Right ventricle myocardium inferior (tissue), 1 donor: ENCODE measurements around the gene SUMF1. TPM values are rescaled to one million over a fixed set of nuclear protein-coding genes. Genes with fewer than 3 reads are reported as not detected.
A peak's percentile ranks its signal among the peaks of the same experiment; 100 is the strongest.

Experiments
- ATAC-seq: fragments of 200-7000 bp; cut with Tn5 transposase; one replicate; pipeline ENCODE4 v1.9.1; 2020; ENCODE audit warnings: mild to moderate bottlenecking, moderate library complexity
- DNase-seq: peaks from one replicate; pipeline ENCODE4 v3.0.0; 2021; ENCODE audit errors: missing footprints
- intact Hi-C: fragments of 100-400 bp; cut with DNase I; formaldehyde crosslinking; loops from one replicate; pipeline ENCODE4 v1.11.0; 2022
- total RNA-seq: library from RNA; stranded (reverse); fragmentation: NEBNext Ultra II Directional; extraction: Animal tissue kit (Norgen Biotek cat#: 25700); gene quantifications from one replicate; pipeline ENCODE4 v1.2.1, GENCODE V29; 2021
- donor health status: DM: no; HTN: yes; CAD: no; lungs with severe emphysema.

SUMF1 gene
- total RNA-seq, 1 donor from 2014 or later: 8.4 TPM

- DNase-seq (no peak), ATAC-seq (no peak)
- intact Hi-C loops: loop anchor here (10.0 kb wide), 1 partner anchor 138 kb away; the partner anchor contains the start of gene ITPR1
Observed at GRCh38 chr3:4356546-4357410, 110.3 kb downstream of the SUMF1 start.

DNA sequence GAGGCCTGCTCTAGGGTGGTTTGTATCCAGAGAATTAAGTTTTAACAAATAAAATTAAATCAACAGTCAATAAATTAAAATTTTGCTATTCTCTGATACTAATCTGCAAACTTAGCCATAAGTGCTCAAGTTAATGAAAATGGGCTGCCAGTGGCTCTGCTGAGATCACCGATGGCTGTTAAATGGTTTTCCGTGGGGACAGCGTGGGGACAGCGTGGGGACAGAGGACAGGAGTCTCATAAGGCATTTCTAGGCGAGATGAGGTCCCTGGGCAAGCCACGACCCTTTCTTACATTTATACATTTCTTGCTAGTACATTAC lies 110.9 kb downstream of the SUMF1 start:
- DNase-seq: no peak
- intact Hi-C loops: loop anchor here (10.0 kb wide), 1 partner anchor 139 kb away; the partner anchor contains the start of gene ITPR1
- no peak for ATAC-seq

- intact Hi-C loops: loop anchor here (10.0 kb wide), 1 partner anchor 139 kb away; the partner anchor contains the start of gene ITPR1
- DNase-seq (no peak), ATAC-seq (no peak)
Observed at GRCh38 chr3:4355401-4356219, 111.5 kb downstream of the SUMF1 start.

DNA sequence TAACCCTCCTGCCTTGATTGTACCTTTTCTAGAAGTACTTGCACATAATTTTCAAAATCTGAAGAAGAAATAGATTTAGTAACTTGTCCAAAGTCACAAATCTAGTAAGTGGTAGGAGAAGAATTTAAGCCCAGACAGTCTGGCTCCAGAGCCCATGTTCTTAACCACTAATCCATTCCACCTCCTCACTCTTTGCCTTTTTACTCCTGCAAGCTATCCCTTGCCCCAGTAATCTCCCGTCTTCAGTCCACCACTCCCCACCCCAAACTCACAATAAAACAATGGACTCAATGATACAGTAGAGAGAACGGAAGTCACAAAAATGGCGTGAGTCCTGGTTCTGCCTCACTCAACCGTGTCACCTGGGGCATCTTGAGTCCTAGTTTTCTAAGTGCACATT lies 115.2 kb downstream of the SUMF1 start:
- intact Hi-C loops: loop anchor here (1.0 to 10.0 kb wide), 3 partner anchors 143 to 281 kb away; partner anchors contain the start of gene ITPR1
- no peak for ATAC-seq
- no peak for DNase-seq

DNA sequence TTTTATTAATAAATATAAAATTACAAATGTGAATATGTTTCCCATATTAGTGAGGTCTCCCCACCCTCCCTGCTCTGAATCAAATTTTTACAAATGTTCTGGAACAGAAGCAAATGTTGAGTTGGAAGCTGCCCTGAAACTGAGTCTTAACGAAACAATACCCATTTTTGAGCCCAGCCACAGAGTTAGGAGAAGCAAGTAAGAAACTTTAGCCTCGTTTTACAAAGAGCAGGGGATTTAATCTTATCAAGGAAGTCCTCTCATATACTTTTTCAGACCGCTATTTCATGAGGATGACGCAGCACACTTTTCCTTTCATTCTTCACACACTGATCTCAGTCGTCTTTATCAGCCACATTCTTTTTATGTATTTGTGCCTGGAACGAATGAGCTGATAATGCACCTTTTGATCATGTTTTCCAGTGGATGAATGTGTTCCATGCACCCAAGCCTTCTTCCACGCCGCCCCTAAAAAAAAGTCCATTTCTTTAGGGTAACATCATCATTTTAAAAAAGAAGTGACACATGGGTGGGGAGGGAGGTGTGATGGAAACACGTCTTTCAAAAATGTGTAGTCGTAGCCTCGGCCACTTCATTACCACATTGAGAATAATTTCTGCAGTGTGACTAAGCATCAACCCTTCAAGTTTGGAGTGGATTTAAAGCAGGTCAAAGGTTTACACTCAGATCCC lies 115.8 kb downstream of the SUMF1 start:
- ATAC-seq (peak; percentile 23), DNase-seq (no peak)
- intact Hi-C loops: loop anchor here (1.0 to 10.0 kb wide), 3 partner anchors 143 to 282 kb away; partner anchors contain the start of gene ITPR1

GRCh38 chr3:4350789-4351163 lies 116.3 kb downstream of the SUMF1 start:
- DNase-seq (no peak), ATAC-seq (peak; percentile 84)
- intact Hi-C loops: loop anchor here (1.0 to 10.0 kb wide), 3 partner anchors 144 to 283 kb away; partner anchors contain the start of gene ITPR1

- intact Hi-C loops: no loop called here
- no peak for ATAC-seq
Observed at GRCh38 chr3:4343258-4343657, 123.8 kb downstream of the SUMF1 start.

DNA sequence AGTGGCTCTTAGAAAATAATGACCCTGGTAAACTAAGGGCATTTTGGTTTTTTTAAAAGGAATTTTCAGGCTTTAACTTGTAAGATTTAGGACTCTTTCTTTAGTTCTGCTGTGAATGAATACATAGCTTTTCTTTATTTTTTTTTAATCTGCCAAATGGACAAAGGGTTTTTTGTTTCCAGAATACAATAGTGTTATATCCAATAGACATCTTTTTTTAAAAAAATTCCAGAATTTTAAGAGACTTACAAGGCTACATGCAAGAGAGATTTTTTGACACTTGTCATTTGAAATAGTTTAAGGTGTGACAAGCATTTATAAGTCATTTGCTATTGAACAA lies 125.8 kb downstream of the SUMF1 start:
- no peak for ATAC-seq
- DNase-seq: no peak
- intact Hi-C loops: no loop called here

More at GRCh38 chr3:4343258-4343657, 123.8 kb downstream of the SUMF1 start:
- DNase-seq: no peak

- intact Hi-C loops: no loop called here
- DNase-seq: no peak
- peak; percentile 65 for ATAC-seq
Observed at GRCh38 chr3:4340411-4341335, 126.4 kb downstream of the SUMF1 start.

GRCh38 chr3:4340077-4340410 lies 127.0 kb downstream of the SUMF1 start:
- intact Hi-C loops: no loop called here
- ATAC-seq (no peak), DNase-seq (no peak)

DNA sequence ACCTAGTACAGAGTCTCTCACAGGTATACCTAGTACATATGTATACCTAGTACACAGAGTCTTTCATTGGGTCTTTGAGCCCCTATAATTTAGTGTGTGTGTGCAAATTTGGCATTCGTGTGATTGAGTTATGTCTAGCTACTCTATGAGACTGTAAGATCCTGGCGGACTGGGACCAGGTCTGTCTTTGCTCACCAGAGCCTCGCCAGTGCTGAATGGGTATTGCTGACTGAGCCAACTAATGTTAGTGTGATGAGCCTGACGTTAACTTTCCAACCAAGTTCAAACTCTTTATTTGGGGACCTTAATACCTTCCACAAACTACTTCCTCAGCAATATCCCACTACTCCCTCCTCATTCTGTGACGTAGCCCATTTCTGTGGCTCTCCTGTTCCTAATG lies 128.3 kb downstream of the SUMF1 start:
- intact Hi-C loops: no loop called here
- no peak for ATAC-seq
- no peak for DNase-seq

DNA sequence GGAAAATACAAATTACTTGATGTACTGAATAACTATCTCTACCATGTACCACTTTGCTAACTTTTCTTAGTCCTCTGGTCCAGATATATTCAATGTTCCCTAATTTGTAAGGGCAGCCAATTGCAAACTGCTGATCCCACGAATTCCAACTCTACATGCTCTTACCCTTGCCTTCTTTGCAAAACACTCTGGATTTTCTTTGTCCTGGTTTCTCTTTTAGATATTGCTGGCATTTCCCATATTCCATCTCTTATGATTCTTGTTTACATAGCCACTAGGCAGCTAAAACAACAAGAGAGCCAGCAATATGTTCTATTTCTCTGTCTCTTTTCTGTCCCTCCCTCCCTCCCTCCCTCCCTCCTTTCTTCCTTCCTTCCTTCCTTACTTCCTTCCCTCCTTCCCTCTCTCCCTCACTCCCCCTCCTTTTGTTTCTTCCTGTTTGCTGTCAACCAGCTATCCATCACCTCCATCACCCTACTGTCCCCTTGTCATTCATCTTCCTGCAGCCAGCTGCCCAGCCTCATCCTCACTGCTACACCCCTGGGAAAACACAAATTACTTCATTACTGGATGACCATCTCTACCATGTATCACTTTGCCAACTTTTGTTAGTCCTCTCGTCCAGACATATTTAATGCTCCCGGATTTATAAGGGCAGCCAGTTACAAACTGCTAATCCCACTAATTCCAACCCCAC lies 130.1 kb downstream of the SUMF1 start:
- ATAC-seq (no peak), DNase-seq (no peak)
- intact Hi-C loops: no loop called here

GRCh38 chr3:4335840-4336562 lies 131.1 kb downstream of the SUMF1 start:
- intact Hi-C loops: no loop called here
- DNase-seq (no peak), ATAC-seq (no peak)

DNA sequence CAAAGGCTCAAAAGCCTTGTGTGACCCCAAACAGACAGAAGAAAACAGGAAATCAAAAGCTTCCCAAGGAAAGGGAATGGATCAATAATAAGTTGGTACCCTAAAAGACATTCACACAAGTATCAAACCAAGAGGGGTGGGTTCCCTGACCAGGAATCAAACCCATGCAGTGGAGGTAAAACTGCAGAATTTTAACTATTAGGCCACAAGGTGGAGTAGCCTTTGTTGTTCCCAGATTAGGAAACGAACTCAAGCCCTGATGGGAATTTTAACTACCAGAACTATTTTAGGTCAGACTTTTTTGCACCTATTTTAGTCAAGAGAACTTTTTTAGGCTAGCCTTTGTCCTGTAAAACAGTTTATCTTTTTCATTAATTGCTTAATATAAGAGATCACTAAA lies 132.5 kb downstream of the SUMF1 start:
- DNase-seq: no peak
- intact Hi-C loops: no loop called here
- ATAC-seq: no peak

GRCh38 chr3:4332991-4333390 lies 134.1 kb downstream of the SUMF1 start:
- DNase-seq: no peak
- no peak for ATAC-seq
- intact Hi-C loops: no loop called here

DNA sequence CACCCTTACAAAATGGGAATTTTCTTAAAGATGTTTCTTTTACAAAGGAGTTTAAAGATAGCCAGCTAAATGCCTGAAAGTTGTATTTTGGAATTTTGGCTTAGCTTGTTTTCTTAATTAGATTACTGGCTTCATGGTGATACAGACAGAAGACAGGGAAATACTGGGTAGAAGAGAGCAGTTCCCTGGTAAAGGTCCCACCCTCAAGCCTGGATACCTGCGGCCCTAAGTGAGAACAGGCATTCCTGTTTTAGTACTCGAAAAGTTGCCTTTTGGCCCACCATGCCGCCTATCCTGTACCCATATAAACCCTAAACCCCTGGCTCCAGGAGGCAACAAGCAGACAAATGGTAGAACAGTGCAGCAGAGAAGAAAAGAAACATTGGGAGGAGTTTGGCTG lies 134.5 kb downstream of the SUMF1 start:
- intact Hi-C loops: no loop called here
- DNase-seq: no peak
- no peak for ATAC-seq

- intact Hi-C loops: no loop called here
- no peak for ATAC-seq
Observed at GRCh38 chr3:4332111-4332510, 135.0 kb downstream of the SUMF1 start.

More at GRCh38 chr3:4332111-4332510, 135.0 kb downstream of the SUMF1 start:
- no peak for DNase-seq
